Naive thymus-derived CD8-positive, alpha-beta T cell (primary cell): ENCODE data around the gene CYB5A. TPM values are rescaled to one million over a fixed set of nuclear protein-coding genes. Genes with fewer than 3 reads are reported as not detected.

Experiments used
- ATAC-seq, 2 donors: fragments of 150-1000 bp; cut with Tn5 transposase in 1 of 2; sonication (Bioruptor Pico), chemical (Tn5 transposase) in 1 of 2; 1 replicate in 1 of 2; 2 replicates in 1 of 2; pipeline ENCODE4 v1.10.0; 2021; ENCODE audit warnings: mild to moderate bottlenecking in 2 of 2, moderate library complexity in 2 of 2
- POLR2A ChIA-PET: fragments of 350-600 bp; sonication (Branson Sonifier 250); formaldehyde crosslinking; loops from one replicate; lab custom pipeline; 2021; ENCODE audit warnings: antibody characterized with exemption; lab: Charles Lee
- DNase-seq, 10 donors: peaks; one replicate each; pipeline versions ENCODE4 v3.0.0 to v3.0.0-alpha.2; 2020 to 2022
- H3K27ac Mint-ChIP-seq, 10 donors: one replicate each; pipeline ENCODE4 v1.8.0; 2020 to 2022; ENCODE audit warnings: mild to moderate bottlenecking in 10 of 10, mixed read lengths in 10 of 10, moderate library complexity in 4 of 10, inconsistent platforms in 1 of 10
- H3K27me3 Mint-ChIP-seq, 5 donors: one replicate each; pipeline ENCODE4 v1.8.0; 2021 to 2022; ENCODE audit warnings: mixed read lengths in 5 of 5
- H3K36me3 Mint-ChIP-seq, 3 donors: one replicate each; pipeline ENCODE4 v1.8.0; 2020 to 2022; ENCODE audit warnings: mixed read lengths in 3 of 3, mild to moderate bottlenecking in 2 of 3, inconsistent platforms in 1 of 3
- H3K4me1 Mint-ChIP-seq, 4 donors: one replicate each; pipeline ENCODE4 v1.8.0; 2021 to 2022; ENCODE audit warnings: mixed read lengths in 4 of 4
- H3K4me3 Mint-ChIP-seq, 10 donors: one replicate each; pipeline ENCODE4 v1.8.0; 2020 to 2022; ENCODE audit warnings: mild to moderate bottlenecking in 10 of 10, mixed read lengths in 10 of 10, moderate library complexity in 6 of 10, inconsistent platforms in 1 of 10
- H3K9me3 Mint-ChIP-seq, 9 donors: one replicate each; pipeline ENCODE4 v1.8.0; 2020 to 2022; ENCODE audit warnings: mixed read lengths in 9 of 9, mild to moderate bottlenecking in 3 of 9, inconsistent platforms in 1 of 9, moderate library complexity in 1 of 9
- polyA plus RNA-seq, 3 donors: library from polyadenylated mRNA; unstranded; fragments of 300-500 nt; fragmentation: Illumina TruSeq; gene quantifications; one replicate each; pipeline ENCODE4 v1.2.3, GENCODE V29; 2021
- total RNA-seq, 8 experiments: library from RNA in 2 of 8; stranded (reverse) in 2 of 8; gene quantifications; one replicate each; pipeline ENCODE4 v1.2.3 and lab custom pipeline; 2021 to 2026

Gene CYB5A
- total and polyA plus RNA-seq, 5 experiments from 2014 or later: 42.3 to 101 (median 80.3) TPM

DNA sequence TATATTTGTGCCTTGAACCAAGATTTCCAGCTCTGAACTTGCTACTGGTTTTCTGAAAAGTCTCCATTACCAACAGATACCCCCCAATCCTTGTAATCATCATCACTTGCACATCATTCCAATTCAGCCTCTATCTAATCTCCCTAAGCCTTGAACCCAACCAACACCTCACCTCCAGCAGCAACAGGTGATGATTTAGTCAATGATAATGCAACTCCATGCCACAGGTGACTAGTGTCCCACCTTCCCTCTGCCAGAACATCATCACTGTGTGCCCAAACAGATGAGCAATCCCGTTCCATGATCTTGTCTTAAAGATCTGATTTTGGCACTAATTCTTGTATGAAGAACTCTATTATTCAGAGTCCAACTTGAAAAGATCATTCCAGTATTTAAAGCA is 75.9 kb downstream of the CYB5A start:
- Mint-ChIP-seq H3K27me3 (peaks cover 9 to 36% (median 14%) of the 10 kb centered on the region in 5 donors), H3K36me3 (no peaks in the 10 kb centered on the region), H3K4me1 (no peaks in the 10 kb centered on the region), H3K27ac (no peak overlapping the region), H3K4me3 (no peak overlapping the region), H3K9me3 (no peaks in the 10 kb centered on the region)
- POLR2A ChIA-PET: no interaction called here
- ATAC-seq (no peak), DNase-seq (no peak)

DNA sequence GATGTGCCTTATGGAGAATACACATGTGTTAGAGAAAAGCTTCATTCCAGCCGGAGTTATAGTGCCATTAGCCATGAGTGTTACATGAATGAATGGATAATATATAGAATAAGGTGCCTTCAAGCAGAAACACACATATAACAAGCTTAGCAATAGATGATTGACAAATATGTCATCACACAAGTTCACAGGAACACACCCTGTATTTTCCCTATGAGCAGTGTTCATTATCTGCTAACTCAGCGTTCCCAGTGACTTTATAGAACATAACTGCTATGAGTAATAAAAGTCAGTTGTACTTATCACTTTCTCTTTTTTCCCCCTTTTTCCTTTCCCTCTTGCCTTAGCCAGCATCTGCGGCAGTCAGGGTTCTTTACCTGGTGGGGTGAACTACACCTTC is 78.3 kb downstream of the CYB5A start:
- POLR2A ChIA-PET: no interaction called here
- H3K27me3 Mint-ChIP-seq: peaks cover 9 to 36% (median 14%) of the 10 kb centered on the region in 5 donors
- ATAC-seq (no peak), DNase-seq (no peak)
- no peak overlapping the region for H3K27ac Mint-ChIP-seq
- H3K9me3 Mint-ChIP-seq: no peaks in the 10 kb centered on the region
- no peak overlapping the region for H3K4me3 Mint-ChIP-seq
- no peaks in the 10 kb centered on the region for H3K36me3 Mint-ChIP-seq
- H3K4me1 Mint-ChIP-seq: no peaks in the 10 kb centered on the region

DNA sequence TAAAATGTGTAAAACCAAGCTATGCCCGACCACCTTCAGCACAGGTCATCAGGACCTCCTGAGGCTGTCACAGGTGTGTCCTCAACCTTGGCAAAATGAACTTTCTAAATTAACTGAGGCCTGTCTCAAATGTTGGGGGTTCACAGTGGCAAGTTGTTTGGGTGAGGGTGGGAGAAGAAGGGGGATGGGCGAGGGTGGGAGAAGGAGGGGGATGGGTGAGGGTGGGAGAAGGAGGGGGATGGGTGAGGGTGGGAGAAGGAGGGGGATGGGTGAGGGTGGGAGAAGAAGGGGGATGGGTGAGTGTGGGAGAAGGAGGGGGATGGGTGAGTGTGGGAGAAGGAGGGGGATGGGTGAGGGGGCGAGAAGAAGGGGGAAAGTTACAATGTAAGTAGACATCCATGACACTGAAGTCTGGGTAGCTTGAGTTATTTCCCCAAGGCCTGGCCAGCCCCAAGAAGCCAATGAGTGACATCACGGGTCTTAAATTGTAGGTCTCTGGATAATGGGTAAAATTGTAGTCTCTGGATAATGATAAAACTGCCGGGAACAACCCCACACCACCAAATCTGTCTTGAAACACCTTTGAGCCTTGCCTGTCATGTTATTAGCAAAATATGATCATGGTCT is 87.1 kb downstream of the CYB5A start:
- DNase-seq (peak in 2 of 10 donors; percentile 24 to 36), ATAC-seq (no peak)
- Mint-ChIP-seq H3K4me1 (peaks cover 0 to 4% (median 0%) of the 10 kb centered on the region in 4 donors), H3K27ac (peak overlapping the region in 1 of 10 donors; percentile 53), H3K4me3 (peak overlapping the region in 1 of 10 donors; percentile 46), H3K27me3 (peaks cover 0 to 4% (median 0%) of the 10 kb centered on the region in 5 donors), H3K9me3 (no peaks in the 10 kb centered on the region), H3K36me3 (no peaks in the 10 kb centered on the region)
- POLR2A ChIA-PET: no interaction called here

DNA sequence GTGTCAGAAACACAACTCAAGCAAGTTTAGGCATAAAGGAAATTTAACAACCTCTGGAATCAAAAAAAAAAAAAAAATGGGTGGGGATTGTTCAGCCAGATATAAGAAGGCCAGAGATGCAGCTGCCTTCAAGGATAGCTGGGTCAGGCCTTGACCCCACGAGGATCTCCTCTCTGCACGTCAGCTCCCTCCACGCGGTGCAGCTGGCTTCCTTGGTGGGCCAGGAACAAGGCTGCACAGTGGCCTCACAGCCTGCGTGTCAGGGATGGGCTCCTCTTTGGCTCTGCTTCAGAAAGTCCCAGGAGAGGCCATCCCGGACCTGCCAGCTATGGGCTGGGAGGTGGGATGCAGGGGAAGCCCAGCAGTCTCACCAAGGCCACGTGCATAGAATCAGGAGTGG is 88.0 kb downstream of the CYB5A start:
- POLR2A ChIA-PET: interaction anchor here (0.7 kb wide), 1 partner anchor 171 kb away, joined by 4 read pairs; no protein-coding TSS in a partner anchor
- no peak overlapping the region for H3K27ac Mint-ChIP-seq
- no peak for ATAC-seq
- H3K36me3 Mint-ChIP-seq: no peaks in the 10 kb centered on the region
- H3K9me3 Mint-ChIP-seq: no peaks in the 10 kb centered on the region
- peaks cover 0 to 4% (median 0%) of the 10 kb centered on the region in 4 donors for H3K4me1 Mint-ChIP-seq
- no peak for DNase-seq
- H3K4me3 Mint-ChIP-seq: no peak overlapping the region
- H3K27me3 Mint-ChIP-seq: peaks cover 0 to 4% (median 0%) of the 10 kb centered on the region in 5 donors

Other genes with a start within 250 kb of the CYB5A start
- gene FBXO15, start 144.1 kb downstream of the CYB5A start, total RNA-seq: 1 to 10 TPM; 4.2 to 4.5 TPM
- gene FBXO15, start 144.1 kb downstream of the CYB5A start, polyA plus RNA-seq: 1 to 10 TPM; 1.3 to 3.1 (median 2.0) TPM
- gene TIMM21, start 143.4 kb downstream of the CYB5A start, total RNA-seq: 10 to 100 TPM; 25.8 to 30.6 TPM
- 10 to 100 TPM; 14.6 to 17.4 (median 15.9) TPM for gene TIMM21, start 143.4 kb downstream of the CYB5A start, polyA plus RNA-seq
- not detected for gene C18orf63, start 23.9 kb upstream of the CYB5A start, total RNA-seq
- not detected for gene C18orf63, start 23.9 kb upstream of the CYB5A start, polyA plus RNA-seq
- gene DIPK1C, start 165.3 kb upstream of the CYB5A start, total RNA-seq: under 1 TPM; 0.11 to 0.13 TPM
- gene DIPK1C, start 165.3 kb upstream of the CYB5A start, polyA plus RNA-seq: under 1 TPM in 1 of 3 donors, not detected in 2; 0.58 TPM
- gene CNDP2, start 204.4 kb upstream of the CYB5A start, total RNA-seq: 100 to 1,000 TPM; 161 to 169 TPM
- 100 to 1,000 TPM in 2 of 3 donors, 10 to 100 TPM in 1; 97.0 to 139 (median 111) TPM for gene CNDP2, start 204.4 kb upstream of the CYB5A start, polyA plus RNA-seq
- not detected for gene CNDP1, start 242.5 kb upstream of the CYB5A start, total RNA-seq
- not detected for gene CNDP1, start 242.5 kb upstream of the CYB5A start, polyA plus RNA-seq